ENCODE measurements around the gene KCNG2. TPM values are rescaled to one million over a fixed set of nuclear protein-coding genes. Genes with fewer than 3 reads are reported as not detected.

The KCNG2 gene
- total RNA-seq, 2 experiments from 2014 or later = not detected

DNA sequence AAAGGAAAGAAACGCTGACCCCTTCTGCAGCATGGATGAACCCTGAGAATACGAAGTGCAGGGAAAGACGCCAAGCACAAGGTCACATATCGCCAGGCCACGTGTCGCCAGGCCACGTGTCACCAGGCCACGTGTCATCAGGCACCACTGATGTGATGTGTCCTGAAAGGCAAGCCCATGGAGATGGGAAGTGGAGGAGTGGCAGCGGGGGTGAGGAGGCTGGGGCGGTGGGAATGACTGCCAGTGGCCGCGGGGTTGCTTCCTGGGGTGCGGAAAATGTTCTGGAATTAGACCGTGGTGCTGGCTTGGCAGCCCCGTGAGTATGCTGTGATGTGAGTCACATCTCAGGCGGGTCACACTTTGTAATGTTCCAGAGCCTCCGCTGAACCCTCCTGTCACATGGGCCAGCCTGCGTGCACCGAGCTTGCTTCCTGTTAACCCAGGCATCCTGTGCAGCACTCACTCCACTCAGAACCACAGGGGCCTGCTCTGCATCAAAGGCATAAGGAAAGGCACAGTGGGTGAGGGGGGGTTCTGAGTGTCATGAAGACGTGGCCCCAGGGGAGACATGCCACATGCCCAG lies 114.8 kb downstream of the KCNG2 start:
- ChIA-PET POLR2A (no interaction called here), CTCF (ENCODE audit: unreplicated experiment) (no interaction called here)
- no TSS peak for BruUV-seq (replicated peaks)
- H3K9me2 ChIP-seq (ENCODE audit: insufficient read depth, low read length) = no peaks in the 10 kb centered on the region
- H3K4me3 ChIP-seq (ENCODE audit: low read depth, low read length, poor library complexity, severe bottlenecking) = no peak overlapping the region
- H3K4me1 ChIP-seq (ENCODE audit: insufficient read depth, low read length, poor library complexity, severe bottlenecking) = no peaks in the 10 kb centered on the region
- no peak overlapping the region for H2AFZ ChIP-seq (ENCODE audit: low read length)
- H3K79me2 ChIP-seq (ENCODE audit: insufficient read depth, low read depth, low read length) = no peaks in the 10 kb centered on the region
- intact Hi-C loops (cut with micrococcal nuclease; ENCODE audit: unreplicated experiment) = no loop called here
- no peak overlapping the region for H3K27ac ChIP-seq (ENCODE audit: low read depth, low read length, poor library complexity, severe bottlenecking)
- TF ChIP-seq CTCF (conservative IDR thresholded peaks at IDR 0.05; ENCODE audit: low read length) (no peak), EZH2phosphoT487 (IDR thresholded peaks at IDR 0.05; ENCODE audit: borderline replicate concordance, low read depth, low read length) (no peak)
- DNase-seq (ENCODE audit: low spot score) = no peak
- no peaks in the 10 kb centered on the region for H3K9me3 ChIP-seq (ENCODE audit: low read length)
- no peaks in the 10 kb centered on the region for H3K36me3 ChIP-seq (ENCODE audit: insufficient read depth, low read length)
- no peak overlapping the region for H3K4me2 ChIP-seq (ENCODE audit: low read length)
- H4K20me1 ChIP-seq (ENCODE audit: insufficient read depth, low read length) = no peaks in the 10 kb centered on the region

GRCh38 chr18:79912994-79913831 lies 115.5 kb downstream of the KCNG2 start:
- Histone ChIP-seq H4K20me1 (ENCODE audit: insufficient read depth, low read length) (no peaks in the 10 kb centered on the region), H3K9me2 (ENCODE audit: insufficient read depth, low read length) (no peaks in the 10 kb centered on the region), H3K9me3 (ENCODE audit: low read length) (no peaks in the 10 kb centered on the region), H3K4me3 (ENCODE audit: low read depth, low read length, poor library complexity, severe bottlenecking) (no peak overlapping the region), H3K27ac (ENCODE audit: low read depth, low read length, poor library complexity, severe bottlenecking) (no peak overlapping the region), H3K4me1 (ENCODE audit: insufficient read depth, low read length, poor library complexity, severe bottlenecking) (no peaks in the 10 kb centered on the region), H3K79me2 (ENCODE audit: insufficient read depth, low read depth, low read length) (no peaks in the 10 kb centered on the region), H2AFZ (ENCODE audit: low read length) (no peak overlapping the region), H3K4me2 (ENCODE audit: low read length) (no peak overlapping the region), H3K36me3 (ENCODE audit: insufficient read depth, low read length) (no peaks in the 10 kb centered on the region)
- no peak for DNase-seq (ENCODE audit: low spot score)
- POLR2A ChIA-PET = no interaction called here
- CTCF ChIA-PET (ENCODE audit: unreplicated experiment) = no interaction called here
- no peak for TF ChIP-seq CTCF (conservative IDR thresholded peaks at IDR 0.05; ENCODE audit: low read length)
- TF ChIP-seq EZH2phosphoT487 (IDR thresholded peaks at IDR 0.05; ENCODE audit: borderline replicate concordance, low read depth, low read length) = no peak
- intact Hi-C loops (cut with micrococcal nuclease; ENCODE audit: unreplicated experiment) = no loop called here
- no TSS peak for BruUV-seq (replicated peaks)

GRCh38 chr18:79914614-79915160 lies 116.9 kb downstream of the KCNG2 start:
- H4K20me1 ChIP-seq (ENCODE audit: insufficient read depth, low read length) = no peaks in the 10 kb centered on the region
- no peaks in the 10 kb centered on the region for H3K36me3 ChIP-seq (ENCODE audit: insufficient read depth, low read length)
- ChIA-PET CTCF (ENCODE audit: unreplicated experiment) (no interaction called here), POLR2A (no interaction called here)
- H3K4me1 ChIP-seq (ENCODE audit: insufficient read depth, low read length, poor library complexity, severe bottlenecking) = no peaks in the 10 kb centered on the region
- DNase-seq (ENCODE audit: low spot score) = no peak
- no peaks in the 10 kb centered on the region for H3K79me2 ChIP-seq (ENCODE audit: insufficient read depth, low read depth, low read length)
- TF ChIP-seq EZH2phosphoT487 (IDR thresholded peaks at IDR 0.05; ENCODE audit: borderline replicate concordance, low read depth, low read length) (no peak), CTCF (conservative IDR thresholded peaks at IDR 0.05; ENCODE audit: low read length) (no peak)
- intact Hi-C loops (cut with micrococcal nuclease; ENCODE audit: unreplicated experiment) = no loop called here
- no peaks in the 10 kb centered on the region for H3K9me3 ChIP-seq (ENCODE audit: low read length)
- BruUV-seq (replicated peaks) = no TSS peak
- H3K9me2 ChIP-seq (ENCODE audit: insufficient read depth, low read length) = no peaks in the 10 kb centered on the region
- H3K27ac ChIP-seq (ENCODE audit: low read depth, low read length, poor library complexity, severe bottlenecking) = no peak overlapping the region
- no peak overlapping the region for H2AFZ ChIP-seq (ENCODE audit: low read length)
- no peak overlapping the region for H3K4me2 ChIP-seq (ENCODE audit: low read length)
- no peak overlapping the region for H3K4me3 ChIP-seq (ENCODE audit: low read depth, low read length, poor library complexity, severe bottlenecking)

Measured in OCI-LY7 (cell line).